Measurements from ENCODE around the gene FEN1.

DNA sequence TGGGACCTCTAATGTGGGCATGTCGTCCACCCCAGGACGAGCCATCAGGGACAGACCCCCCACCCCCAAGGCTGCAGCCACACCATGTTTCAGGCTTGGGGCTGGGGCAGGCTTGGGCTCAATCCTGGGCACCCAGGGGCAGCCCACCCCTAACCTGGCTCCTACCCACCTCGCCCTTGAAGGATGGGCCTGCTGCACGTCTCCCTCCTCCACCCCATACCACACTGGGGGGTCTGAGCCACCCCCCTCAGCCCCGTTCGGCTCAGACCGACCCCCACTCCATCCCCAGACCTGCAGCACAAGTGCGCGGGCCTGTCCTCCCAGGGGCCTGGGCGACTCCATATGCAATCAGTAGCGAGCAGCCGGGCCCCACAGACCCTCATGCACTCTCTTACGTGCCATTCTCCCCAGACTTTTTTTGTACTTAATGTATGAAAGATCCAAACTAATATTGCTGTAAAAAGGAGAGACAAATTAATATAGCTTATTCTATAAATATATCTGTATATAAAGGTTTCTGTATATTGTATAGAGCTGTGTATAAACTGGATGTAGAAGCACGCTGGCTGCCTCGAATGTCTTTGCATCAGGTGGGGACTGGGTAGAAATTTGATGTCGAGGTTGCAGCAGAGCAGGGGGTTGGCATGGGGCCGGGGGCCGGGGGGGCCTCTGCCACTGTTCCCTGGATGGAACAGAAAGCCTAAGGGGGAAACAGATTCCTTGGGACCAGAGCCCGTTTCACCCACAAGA lies 46.1 kb upstream of the FEN1 start:
- TF ChIP-seq CTCF (IDR thresholded peaks at IDR 0.05) (no peak), EZH2 (IDR thresholded peaks at IDR 0.05) (no peak)

All from neural progenitor cell (in vitro differentiated cells).